Endodermal cell (in vitro differentiated cells): Measurements from ENCODE around the gene PITPNC1. TPM values are rescaled to one million over a fixed set of nuclear protein-coding genes. Genes with fewer than 3 reads are reported as not detected.

Experiments
- DNase-seq: peaks from one replicate; pipeline ENCODE4 v3.0.0-alpha.2; 2017
- H3K27ac ChIP-seq: 2 replicates; pipeline ENCODE4 v1.5.1; 2013; ENCODE audit warnings: mild to moderate bottlenecking, low read depth, low read length, moderate library complexity
- H3K27me3 ChIP-seq: 2 replicates; pipeline ENCODE4 v1.6.1; 2013; ENCODE audit warnings: mild to moderate bottlenecking, low read length, moderate library complexity; ENCODE audit not compliant: insufficient read depth, control insufficient read depth, poor library complexity, severe bottlenecking
- H3K36me3 ChIP-seq: 2 replicates; pipeline ENCODE4 v1.7.0; 2013; ENCODE audit warnings: mild to moderate bottlenecking, low read length, moderate library complexity; ENCODE audit not compliant: control insufficient read depth, insufficient read depth
- H3K4me1 ChIP-seq: one replicate; pipeline ENCODE4 v1.7.0; 2013; ENCODE audit warnings: low read length; ENCODE audit not compliant: control insufficient read depth, insufficient read depth
- H3K4me3 ChIP-seq: 2 replicates; pipeline ENCODE4 v1.5.1; 2013; ENCODE audit warnings: mild to moderate bottlenecking, low read length, moderate library complexity
- H3K9ac ChIP-seq: 2 replicates; pipeline ENCODE4 v1.6.1; 2013; ENCODE audit warnings: mild to moderate bottlenecking, low read length, moderate library complexity; ENCODE audit not compliant: poor library complexity, severe bottlenecking; ENCODE audit errors: extremely low read depth
- H3K9me3 ChIP-seq: 2 replicates; pipeline ENCODE4 v1.6.1; 2013; ENCODE audit warnings: mild to moderate bottlenecking, low read length, moderate library complexity; ENCODE audit not compliant: control insufficient read depth
- H3K27ac Mint-ChIP-seq: 2 replicates; pipeline ENCODE4 v1.8.0; 2020; ENCODE audit warnings: mixed read lengths
- H3K27me3 Mint-ChIP-seq: 2 replicates; pipeline ENCODE4 v1.8.0; 2021; ENCODE audit warnings: mild to moderate bottlenecking, mixed read lengths; ENCODE audit not compliant: insufficient read depth
- H3K36me3 Mint-ChIP-seq: 2 replicates; pipeline ENCODE4 v1.8.0; 2020; ENCODE audit warnings: low read depth, mixed read lengths
- H3K4me1 Mint-ChIP-seq: 2 replicates; pipeline ENCODE4 v1.8.0; 2020; ENCODE audit warnings: mixed read lengths
- H3K4me3 Mint-ChIP-seq: 2 replicates; pipeline ENCODE4 v1.8.0; 2020; ENCODE audit warnings: mild to moderate bottlenecking, moderate library complexity, mixed read lengths
- H3K9me3 Mint-ChIP-seq: 2 replicates; pipeline ENCODE4 v1.8.0; 2020; ENCODE audit warnings: mild to moderate bottlenecking, mixed read lengths
- CTCF ChIP-seq: fragments of 200-600 bp; sonication (generic); conservative IDR thresholded peaks from 2 replicates; pipeline ENCODE4 v1.5.0; 2021; ENCODE audit warnings: antibody characterized with exemption, mild to moderate bottlenecking
- WGBS, 2 experiments: methylation state at CpG; one replicate each; pipeline versions ENCODE4 v1.1.5 to v1.1.7; 2013; ENCODE audit warnings: missing lambda C conversion rate in 2 of 2, mixed read lengths in 1 of 2; ENCODE audit not compliant: insufficient coverage in 1 of 2, insufficient read length in 1 of 2; 5-methylcytosine and 5-hydroxymethylcytosine counted together
- total RNA-seq, 2 donors: library from RNA; stranded (reverse); fragmentation: NEBNext Ultra II Directional in 1 of 2; extraction: Animal tissue kit (Norgen Biotek cat#: 25700) in 1 of 2; gene quantifications; 2 replicates in 1 of 2; 3 replicates in 1 of 2; pipeline ENCODE4 v1.2.1, GENCODE V29; 2021

Gene PITPNC1
- total RNA-seq, 2 donors from 2014 or later = 28.9 to 36.4 TPM

- no peak overlapping the region for H3K9ac ChIP-seq
- H3K27ac ChIP-seq = no peak overlapping the region
- H3K9me3 ChIP-seq = no peaks in the 10 kb centered on the region
- no peak overlapping the region for H3K4me3 ChIP-seq
- WGBS, 2 experiments = 92 to 100% methylated on average over 2 to 3 of the region's 3 CpGs
- no peaks in the 10 kb centered on the region for H3K27me3 ChIP-seq
- peak; percentile 19 for TF ChIP-seq CTCF
- H3K27ac Mint-ChIP-seq = peak overlapping the region; percentile 26
- peaks cover 23% of the 10 kb centered on the region for H3K36me3 ChIP-seq
- no peaks in the 10 kb centered on the region for H3K9me3 Mint-ChIP-seq
- H3K36me3 Mint-ChIP-seq = peaks cover 51% of the 10 kb centered on the region
- peaks cover 13% of the 10 kb centered on the region for H3K4me1 Mint-ChIP-seq
- no peaks in the 10 kb centered on the region for H3K4me1 ChIP-seq
- peak; percentile 59 for DNase-seq
- H3K27me3 Mint-ChIP-seq = no peaks in the 10 kb centered on the region
- no peak overlapping the region for H3K4me3 Mint-ChIP-seq
These were observed 157.9 kb downstream of the PITPNC1 start for GRCh38 chr17:67534941-67535340.

- no peaks in the 10 kb centered on the region for H3K27me3 Mint-ChIP-seq
- no peaks in the 10 kb centered on the region for H3K9me3 Mint-ChIP-seq
- Histone ChIP-seq H3K9ac (no peak overlapping the region), H3K27ac (no peak overlapping the region), H3K27me3 (no peaks in the 10 kb centered on the region), H3K4me1 (no peaks in the 10 kb centered on the region), H3K9me3 (no peaks in the 10 kb centered on the region), H3K4me3 (no peak overlapping the region), H3K36me3 (peaks cover 4% of the 10 kb centered on the region)
- WGBS, 2 experiments = 81 to 93% methylated on average over 9 of the region's 11 CpGs
- DNase-seq = peak; percentile 23
- TF ChIP-seq CTCF = no peak
- no peaks in the 10 kb centered on the region for H3K4me1 Mint-ChIP-seq
- H3K4me3 Mint-ChIP-seq = no peak overlapping the region
- H3K27ac Mint-ChIP-seq = no peak overlapping the region
- peaks cover 27% of the 10 kb centered on the region for H3K36me3 Mint-ChIP-seq
These were observed 165.4 kb downstream of the PITPNC1 start for GRCh38 chr17:67542219-67543114.

- H3K9ac ChIP-seq = no peak overlapping the region
- no peak overlapping the region for H3K27ac ChIP-seq
- Mint-ChIP-seq H3K4me1 (peaks cover under 1% of the 10 kb centered on the region), H3K9me3 (no peaks in the 10 kb centered on the region), H3K27ac (no peak overlapping the region), H3K27me3 (no peaks in the 10 kb centered on the region), H3K4me3 (no peak overlapping the region), H3K36me3 (peaks cover 15% of the 10 kb centered on the region)
- 96 to 100% methylated on average over 4 to 6 of the region's 6 CpGs for WGBS, 2 experiments
- no peaks in the 10 kb centered on the region for H3K4me1 ChIP-seq
- H3K27me3 ChIP-seq = no peaks in the 10 kb centered on the region
- peak; percentile 39 for DNase-seq
- no peak overlapping the region for H3K4me3 ChIP-seq
- no peaks in the 10 kb centered on the region for H3K9me3 ChIP-seq
- H3K36me3 ChIP-seq = no peaks in the 10 kb centered on the region
- no peak for TF ChIP-seq CTCF
These were observed 167.4 kb downstream of the PITPNC1 start for GRCh38 chr17:67544364-67544955.
